Thymus (tissue), 11 donors: ENCODE measurements around the gene MRM1. TPM values are rescaled to one million over a fixed set of nuclear protein-coding genes. Genes with fewer than 3 reads are reported as not detected.
A peak's percentile ranks its signal among the peaks of the same experiment; 100 is the strongest.

Source experiments
- DNase-seq, 9 donors: peaks; one replicate each; pipeline ENCODE4 v3.0.0-alpha.2; 2013; ENCODE audit warnings: low spot score in 9 of 9, low read depth in 6 of 9, missing footprints in 1 of 9
- H3K27ac ChIP-seq, 2 donors: one replicate each; pipeline ENCODE4 v1.5.1; 2013; ENCODE audit warnings: control low read depth in 1 of 2, low read depth in 1 of 2, low read length in 1 of 2, mild to moderate bottlenecking in 1 of 2, moderate library complexity in 1 of 2
- H3K27me3 ChIP-seq, 2 donors: one replicate each; pipeline ENCODE4 v1.5.1; 2013; ENCODE audit warnings: low read length in 1 of 2; ENCODE audit not compliant: control insufficient read depth in 2 of 2, insufficient read depth in 1 of 2
- H3K36me3 ChIP-seq, 2 donors: one replicate each; pipeline ENCODE4 v1.5.1; 2013; ENCODE audit warnings: low read length in 1 of 2, mild to moderate bottlenecking in 1 of 2, moderate library complexity in 1 of 2; ENCODE audit not compliant: control insufficient read depth in 2 of 2, insufficient read depth in 2 of 2
- H3K4me1 ChIP-seq, 2 donors: one replicate each; pipeline ENCODE4 v1.5.1; 2013; ENCODE audit warnings: low read length in 2 of 2; ENCODE audit not compliant: control insufficient read depth in 2 of 2, insufficient read depth in 2 of 2
- H3K4me3 ChIP-seq, 2 donors: one replicate each; pipeline ENCODE4 v1.5.1; 2013; ENCODE audit warnings: low read length in 2 of 2, control low read depth in 1 of 2, mild to moderate bottlenecking in 1 of 2
- H3K9me3 ChIP-seq, 2 donors: one replicate each; pipeline ENCODE4 v1.5.1; 2013; ENCODE audit warnings: low read length in 1 of 2, mild to moderate bottlenecking in 1 of 2; ENCODE audit not compliant: control insufficient read depth in 2 of 2, insufficient read depth in 1 of 2
- WGBS: extraction: QIAGEN DNeasy Blood & Tissue Kit; methylation state at CpG from one replicate; pipeline ENCODE4 v1.1.7; 2013; 5-methylcytosine and 5-hydroxymethylcytosine counted together
- polyA plus RNA-seq: library from polyadenylated mRNA; stranded (reverse); fragments of 200-250 nt; gene quantifications from one replicate; pipeline ENCODE4 v1.2.3, GENCODE V29; 2013
- total RNA-seq: library from RNA; stranded (reverse); fragments of 120-200 nt; gene quantifications from one replicate; pipeline ENCODE4 v1.2.4, GENCODE V29; 2013
- donor health status: healthy.

MRM1 gene
- total and polyA plus RNA-seq, 2 donors: 4.9 to 6.2 TPM

GRCh38 chr17:36608280-36608679 lies 6.9 kb downstream of the MRM1 start:
- no peak for DNase-seq
- no peaks in the 10 kb centered on the region for H3K4me1 ChIP-seq
- H3K27me3 ChIP-seq: peaks cover 0 to 11% of the 10 kb centered on the region in 2 donors
- 94% methylated on average over 7 of the region's 7 CpGs for WGBS
- no peaks in the 10 kb centered on the region for H3K9me3 ChIP-seq
- no peaks in the 10 kb centered on the region for H3K36me3 ChIP-seq
- H3K4me3 ChIP-seq: no peak overlapping the region
- no peak overlapping the region for H3K27ac ChIP-seq

GRCh38 chr17:36608794-36609497 lies 7.6 kb downstream of the MRM1 start:
- Histone ChIP-seq H3K27ac (no peak overlapping the region), H3K36me3 (no peaks in the 10 kb centered on the region), H3K4me3 (no peak overlapping the region)

GRCh38 chr17:36609498-36609862 lies 8.1 kb downstream of the MRM1 start:
- Histone ChIP-seq H3K4me1 (no peaks in the 10 kb centered on the region), H3K9me3 (no peaks in the 10 kb centered on the region), H3K27me3 (peaks cover 0 to 23% of the 10 kb centered on the region in 2 donors), H3K36me3 (no peaks in the 10 kb centered on the region), H3K27ac (no peak overlapping the region), H3K4me3 (no peak overlapping the region)
- no peak for DNase-seq
- 94% methylated on average over 7 of the region's 7 CpGs for WGBS

More at GRCh38 chr17:36608794-36609497, 7.6 kb downstream of the MRM1 start:
- Histone ChIP-seq H3K9me3 (no peaks in the 10 kb centered on the region), H3K27me3 (peaks cover 0 to 17% of the 10 kb centered on the region in 2 donors), H3K4me1 (no peaks in the 10 kb centered on the region)
- peak in 1 of 9 donors; percentile 30 for DNase-seq
- WGBS: 77% methylated on average over 24 of the region's 24 CpGs

- Histone ChIP-seq H3K4me1 (no peaks in the 10 kb centered on the region), H3K9me3 (no peaks in the 10 kb centered on the region), H3K4me3 (no peak overlapping the region), H3K27ac (no peak overlapping the region), H3K27me3 (peaks cover 0 to 28% of the 10 kb centered on the region in 2 donors), H3K36me3 (no peaks in the 10 kb centered on the region)
- 84% methylated on average over 6 of the region's 6 CpGs for WGBS
- no peak for DNase-seq
These were observed 9.1 kb downstream of the MRM1 start for GRCh38 chr17:36610474-36610873.

GRCh38 chr17:36611345-36612072 lies 10.1 kb downstream of the MRM1 start:
- Histone ChIP-seq H3K4me3 (no peak overlapping the region), H3K27me3 (peaks cover 0 to 30% of the 10 kb centered on the region in 2 donors), H3K27ac (no peak overlapping the region), H3K4me1 (no peaks in the 10 kb centered on the region), H3K36me3 (no peaks in the 10 kb centered on the region), H3K9me3 (no peaks in the 10 kb centered on the region)
- 89% methylated on average over 9 of the region's 9 CpGs for WGBS
- no peak for DNase-seq

- peaks cover 0 to 30% of the 10 kb centered on the region in 2 donors for H3K27me3 ChIP-seq
- no peak for DNase-seq
- no peaks in the 10 kb centered on the region for H3K9me3 ChIP-seq
- no peaks in the 10 kb centered on the region for H3K36me3 ChIP-seq
- no peaks in the 10 kb centered on the region for H3K4me1 ChIP-seq
- 88% methylated on average over 3 of the region's 3 CpGs for WGBS
- H3K4me3 ChIP-seq: no peak overlapping the region
- H3K27ac ChIP-seq: no peak overlapping the region
These were observed 10.9 kb downstream of the MRM1 start for GRCh38 chr17:36612323-36612722.

GRCh38 chr17:36613155-36613554 lies 11.8 kb downstream of the MRM1 start:
- Histone ChIP-seq H3K27ac (no peak overlapping the region), H3K27me3 (peaks cover 0 to 33% of the 10 kb centered on the region in 2 donors)
- 85% methylated on average over 4 of the region's 4 CpGs for WGBS

GRCh38 chr17:36614081-36614480 lies 12.7 kb downstream of the MRM1 start:
- no peak for DNase-seq
- Histone ChIP-seq H3K4me3 (no peak overlapping the region), H3K27ac (no peak overlapping the region), H3K27me3 (peaks cover 0 to 33% of the 10 kb centered on the region in 2 donors), H3K36me3 (no peaks in the 10 kb centered on the region), H3K4me1 (no peaks in the 10 kb centered on the region), H3K9me3 (no peaks in the 10 kb centered on the region)
- 86% methylated on average over 7 of the region's 7 CpGs for WGBS

More at GRCh38 chr17:36613155-36613554, 11.8 kb downstream of the MRM1 start:
- no peaks in the 10 kb centered on the region for H3K4me1 ChIP-seq
- no peaks in the 10 kb centered on the region for H3K36me3 ChIP-seq
- no peak for DNase-seq
- H3K9me3 ChIP-seq: no peaks in the 10 kb centered on the region
- no peak overlapping the region for H3K4me3 ChIP-seq

- WGBS: 78% methylated on average over 5 of the region's 5 CpGs
- Histone ChIP-seq H3K27ac (no peak overlapping the region), H3K27me3 (peaks cover 0 to 33% of the 10 kb centered on the region in 2 donors), H3K4me3 (no peak overlapping the region), H3K4me1 (no peaks in the 10 kb centered on the region), H3K36me3 (no peaks in the 10 kb centered on the region), H3K9me3 (no peaks in the 10 kb centered on the region)
- no peak for DNase-seq
These were observed 13.6 kb downstream of the MRM1 start for GRCh38 chr17:36614933-36615332.
